ENCODE results near the gene F2R. TPM values are rescaled to one million over a fixed set of nuclear protein-coding genes. Genes with fewer than 3 reads are reported as not detected.
A peak's percentile ranks its signal among the peaks of the same experiment; 100 is the strongest.

Gene F2R
- total and polyA plus RNA-seq, 9 of the 15 experiments (the other 6 are each of a cell fraction or from before 2014, with no cell fraction given) = 4.0 to 34.7 (median 15.1) TPM

DNA sequence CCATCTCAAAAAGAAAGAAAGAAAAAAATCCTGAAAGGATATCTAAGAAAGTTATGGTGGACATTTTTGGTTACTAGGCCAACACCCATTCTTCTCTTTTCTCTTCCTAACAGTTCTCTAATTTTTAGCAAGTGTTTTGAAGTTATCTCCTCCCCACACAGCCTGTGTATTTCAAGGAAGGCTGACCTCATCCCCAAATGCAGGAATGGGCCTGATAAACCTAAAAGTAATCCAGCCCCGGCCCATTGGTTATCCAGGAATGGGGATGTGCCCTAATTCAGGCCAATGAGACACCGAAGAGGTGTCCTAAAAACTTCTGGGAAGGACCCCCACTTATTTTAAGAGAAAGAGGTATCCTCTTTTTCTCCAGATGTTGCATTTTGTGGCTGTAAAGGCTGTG lies 46.6 kb downstream of the F2R start (continued):
- TF ChIP-seq, protein P1, sequence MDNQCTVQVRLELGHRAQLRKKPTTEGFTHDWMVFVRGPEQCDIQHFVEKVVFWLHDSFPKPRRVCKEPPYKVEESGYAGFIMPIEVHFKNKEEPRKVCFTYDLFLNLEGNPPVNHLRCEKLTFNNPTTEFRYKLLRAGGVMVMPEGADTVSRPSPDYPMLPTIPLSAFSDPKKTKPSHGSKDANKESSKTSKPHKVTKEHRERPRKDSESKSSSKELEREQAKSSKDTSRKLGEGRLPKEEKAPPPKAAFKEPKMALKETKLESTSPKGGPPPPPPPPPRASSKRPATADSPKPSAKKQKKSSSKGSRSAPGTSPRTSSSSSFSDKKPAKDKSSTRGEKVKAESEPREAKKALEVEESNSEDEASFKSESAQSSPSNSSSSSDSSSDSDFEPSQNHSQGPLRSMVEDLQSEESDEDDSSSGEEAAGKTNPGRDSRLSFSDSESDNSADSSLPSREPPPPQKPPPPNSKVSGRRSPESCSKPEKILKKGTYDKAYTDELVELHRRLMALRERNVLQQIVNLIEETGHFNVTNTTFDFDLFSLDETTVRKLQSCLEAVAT (IDR thresholded peaks at IDR 0.05) = no peak
- TF ChIP-seq, protein P2, sequence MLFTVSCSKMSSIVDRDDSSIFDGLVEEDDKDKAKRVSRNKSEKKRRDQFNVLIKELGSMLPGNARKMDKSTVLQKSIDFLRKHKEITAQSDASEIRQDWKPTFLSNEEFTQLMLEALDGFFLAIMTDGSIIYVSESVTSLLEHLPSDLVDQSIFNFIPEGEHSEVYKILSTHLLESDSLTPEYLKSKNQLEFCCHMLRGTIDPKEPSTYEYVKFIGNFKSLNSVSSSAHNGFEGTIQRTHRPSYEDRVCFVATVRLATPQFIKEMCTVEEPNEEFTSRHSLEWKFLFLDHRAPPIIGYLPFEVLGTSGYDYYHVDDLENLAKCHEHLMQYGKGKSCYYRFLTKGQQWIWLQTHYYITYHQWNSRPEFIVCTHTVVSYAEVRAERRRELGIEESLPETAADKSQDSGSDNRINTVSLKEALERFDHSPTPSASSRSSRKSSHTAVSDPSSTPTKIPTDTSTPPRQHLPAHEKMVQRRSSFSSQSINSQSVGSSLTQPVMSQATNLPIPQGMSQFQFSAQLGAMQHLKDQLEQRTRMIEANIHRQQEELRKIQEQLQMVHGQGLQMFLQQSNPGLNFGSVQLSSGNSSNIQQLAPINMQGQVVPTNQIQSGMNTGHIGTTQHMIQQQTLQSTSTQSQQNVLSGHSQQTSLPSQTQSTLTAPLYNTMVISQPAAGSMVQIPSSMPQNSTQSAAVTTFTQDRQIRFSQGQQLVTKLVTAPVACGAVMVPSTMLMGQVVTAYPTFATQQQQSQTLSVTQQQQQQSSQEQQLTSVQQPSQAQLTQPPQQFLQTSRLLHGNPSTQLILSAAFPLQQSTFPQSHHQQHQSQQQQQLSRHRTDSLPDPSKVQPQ (CRISPR knock-in tag; IDR thresholded peaks at IDR 0.05; ENCODE audit: borderline replicate concordance) = no peak
- TF ChIP-seq HNRNPH1 (optimal IDR thresholded peaks at IDR 0.05; ENCODE audit: low read depth, low read length) = no peak
- TF ChIP-seq, protein P3, sequence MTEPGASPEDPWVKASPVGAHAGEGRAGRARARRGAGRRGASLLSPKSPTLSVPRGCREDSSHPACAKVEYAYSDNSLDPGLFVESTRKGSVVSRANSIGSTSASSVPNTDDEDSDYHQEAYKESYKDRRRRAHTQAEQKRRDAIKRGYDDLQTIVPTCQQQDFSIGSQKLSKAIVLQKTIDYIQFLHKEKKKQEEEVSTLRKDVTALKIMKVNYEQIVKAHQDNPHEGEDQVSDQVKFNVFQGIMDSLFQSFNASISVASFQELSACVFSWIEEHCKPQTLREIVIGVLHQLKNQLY (CRISPR knock-in tag; conservative IDR thresholded peaks at IDR 0.05) = no peak
- TF ChIP-seq, protein P4, sequence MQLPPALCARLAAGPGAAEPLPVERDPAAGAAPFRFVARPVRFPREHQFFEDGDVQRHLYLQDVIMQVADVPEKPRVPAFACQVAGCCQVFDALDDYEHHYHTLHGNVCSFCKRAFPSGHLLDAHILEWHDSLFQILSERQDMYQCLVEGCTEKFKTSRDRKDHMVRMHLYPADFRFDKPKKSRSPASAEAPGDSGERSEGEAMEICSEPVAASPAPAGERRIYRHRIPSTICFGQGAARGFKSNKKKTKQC (CRISPR knock-in tag; IDR thresholded peaks at IDR 0.05) = no peak
- no peak for TF ChIP-seq CHD1 (IDR thresholded peaks at IDR 0.05; ENCODE audit: low read length)
- no peak for TF ChIP-seq ZNF134 (CRISPR knock-in tag; conservative IDR thresholded peaks at IDR 0.05)
- TF ChIP-seq TCF3 (CRISPR knock-in tag; IDR thresholded peaks at IDR 0.05) = peak; percentile 81
- TF ChIP-seq KDM2B (CRISPR knock-in tag; IDR thresholded peaks at IDR 0.05) = no peak
- peak; percentile 34; the same call in 1 of the 2 replicates for TF ChIP-seq TEAD4 (IDR thresholded peaks at IDR 0.05; ENCODE audit: low read length)
- no peak for TF ChIP-seq TEAD4 (CRISPR knock-in tag; IDR thresholded peaks at IDR 0.05; ENCODE audit: borderline replicate concordance)
- TF ChIP-seq RCOR1 (IDR thresholded peaks at IDR 0.05; ENCODE audit: borderline replicate concordance in 1 of 2, low read depth in 2 of 2, low read length in 2 of 2) = no peak
- TF ChIP-seq, protein P5, sequence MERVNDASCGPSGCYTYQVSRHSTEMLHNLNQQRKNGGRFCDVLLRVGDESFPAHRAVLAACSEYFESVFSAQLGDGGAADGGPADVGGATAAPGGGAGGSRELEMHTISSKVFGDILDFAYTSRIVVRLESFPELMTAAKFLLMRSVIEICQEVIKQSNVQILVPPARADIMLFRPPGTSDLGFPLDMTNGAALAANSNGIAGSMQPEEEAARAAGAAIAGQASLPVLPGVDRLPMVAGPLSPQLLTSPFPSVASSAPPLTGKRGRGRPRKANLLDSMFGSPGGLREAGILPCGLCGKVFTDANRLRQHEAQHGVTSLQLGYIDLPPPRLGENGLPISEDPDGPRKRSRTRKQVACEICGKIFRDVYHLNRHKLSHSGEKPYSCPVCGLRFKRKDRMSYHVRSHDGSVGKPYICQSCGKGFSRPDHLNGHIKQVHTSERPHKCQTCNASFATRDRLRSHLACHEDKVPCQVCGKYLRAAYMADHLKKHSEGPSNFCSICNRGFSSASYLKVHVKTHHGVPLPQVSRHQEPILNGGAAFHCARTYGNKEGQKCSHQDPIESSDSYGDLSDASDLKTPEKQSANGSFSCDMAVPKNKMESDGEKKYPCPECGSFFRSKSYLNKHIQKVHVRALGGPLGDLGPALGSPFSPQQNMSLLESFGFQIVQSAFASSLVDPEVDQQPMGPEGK (CRISPR knock-in tag; IDR thresholded peaks at IDR 0.05; ENCODE audit: borderline replicate concordance) = no peak
